HEK293 (cell line): ENCODE results near the gene PATE1.

ENCODE experiments used
- CTCF ChIA-PET: fragments of 350-600 bp; formaldehyde crosslinking; extraction: SDS; loops from one replicate; lab custom pipeline; 2021; ENCODE audit warnings: antibody characterized with exemption; lab: Yijun Ruan, JAX
- POLR2A ChIA-PET: fragments of 300-600 bp; formaldehyde crosslinking; extraction: SDS; loops from one replicate; lab custom pipeline; 2020; ENCODE audit warnings: antibody characterized with exemption, inconsistent platforms; lab: Yijun Ruan, JAX
- H3K27ac ChIP-seq: fragments of 200-500 bp; sonication (Bioruptor generic); 2 replicates; pipeline ENCODE4 v1.5.1; 2014; ENCODE audit warnings: low read depth, low read length, control low read depth, inconsistent platforms; ENCODE audit errors: extremely low read depth
- H3K36me3 ChIP-seq, 2 experiments: fragments of 200-500 bp in 1 of 2; sonication (Bioruptor generic) in 1 of 2; 1 replicate in 1 of 2; 2 replicates in 1 of 2; pipeline ENCODE4 v1.5.1; 2014 to 2017; ENCODE audit warnings: inconsistent platforms in 2 of 2, low read length in 2 of 2; ENCODE audit not compliant: control insufficient read depth in 2 of 2, insufficient read depth in 1 of 2
- H3K4me1 ChIP-seq: fragments of 200-500 bp; sonication (Bioruptor generic); 2 replicates; pipeline ENCODE4 v1.5.1; 2014; ENCODE audit warnings: mild to moderate bottlenecking, low read length, inconsistent platforms; ENCODE audit not compliant: control insufficient read depth, insufficient read depth
- H3K4me3 ChIP-seq: 2 replicates; pipeline ENCODE4 v1.5.1; 2011; ENCODE audit warnings: low read depth, mild to moderate bottlenecking, control low read depth, low read length, moderate library complexity
- H3K9me3 ChIP-seq: fragments of 200-500 bp; sonication (Bioruptor generic); 2 replicates; pipeline ENCODE4 v1.5.1; 2014; ENCODE audit warnings: low read depth, low read length, inconsistent platforms; ENCODE audit not compliant: control insufficient read depth, insufficient read depth
- BCL6B ChIP-seq: fragments of 450-650 bp; formaldehyde crosslinking; IDR thresholded peaks from 2 replicates; pipeline ENCODE4 v1.5.1; 2017; ENCODE audit warnings: missing biosample characterization, missing genetic modification characterization
- ELK4 ChIP-seq: IDR thresholded peaks from 2 replicates; pipeline ENCODE4 v1.6.1; 2011; ENCODE audit warnings: mild to moderate bottlenecking, low read depth, low read length, borderline replicate concordance
- FEZF1 ChIP-seq: fragments of 450-650 bp; formaldehyde crosslinking; IDR thresholded peaks from 2 replicates; pipeline ENCODE4 v1.5.1; 2016; ENCODE audit warnings: missing biosample characterization, missing genetic modification characterization
- GLIS1 ChIP-seq: fragments of 450-650 bp; formaldehyde crosslinking; IDR thresholded peaks from 2 replicates; pipeline ENCODE4 v1.5.1; 2016; ENCODE audit warnings: missing biosample characterization, missing genetic modification characterization
- MEIS1 ChIP-seq: sonication (generic); formaldehyde crosslinking; IDR thresholded peaks from 2 replicates; pipeline ENCODE4 v1.8.1; 2022; ENCODE audit warnings: missing genetic modification reagents, mild to moderate bottlenecking, borderline replicate concordance
- OSR2 ChIP-seq: fragments of 450-650 bp; formaldehyde crosslinking; IDR thresholded peaks from 2 replicates; pipeline ENCODE4 v1.5.1; 2016; ENCODE audit warnings: missing biosample characterization, missing genetic modification characterization
- PATZ1 ChIP-seq: fragments of 450-650 bp; formaldehyde crosslinking; IDR thresholded peaks from 2 replicates; pipeline ENCODE4 v1.5.1; 2016; ENCODE audit warnings: missing biosample characterization, missing genetic modification characterization
- PRDM2 ChIP-seq: fragments of 450-650 bp; formaldehyde crosslinking; IDR thresholded peaks from 2 replicates; pipeline ENCODE4 v1.5.1; 2016; ENCODE audit warnings: missing biosample characterization, missing genetic modification characterization, borderline replicate concordance
- SALL2 ChIP-seq: fragments of 450-650 bp; formaldehyde crosslinking; IDR thresholded peaks from 2 replicates; pipeline ENCODE4 v1.5.0; 2017; ENCODE audit warnings: missing biosample characterization, mild to moderate bottlenecking, missing genetic modification characterization, borderline replicate concordance
- TCF7L2 ChIP-seq: IDR thresholded peaks from 2 replicates; pipeline ENCODE4 v1.6.1; 2011; ENCODE audit warnings: low read depth, mild to moderate bottlenecking, inconsistent platforms, low read length, moderate library complexity, borderline replicate concordance
- ZBTB21 ChIP-seq: fragments of 450-650 bp; formaldehyde crosslinking; IDR thresholded peaks from 2 replicates; pipeline ENCODE4 v1.5.1; 2017; ENCODE audit warnings: missing biosample characterization, missing genetic modification characterization
- ZFP69B ChIP-seq: fragments of 450-650 bp; formaldehyde crosslinking; IDR thresholded peaks from 2 replicates; pipeline ENCODE4 v1.5.1; 2016; ENCODE audit warnings: missing biosample characterization, missing genetic modification characterization
- ZNF114 ChIP-seq: fragments of 450-650 bp; formaldehyde crosslinking; IDR thresholded peaks from 2 replicates; pipeline ENCODE4 v1.5.0; 2017; ENCODE audit warnings: missing biosample characterization, missing genetic modification characterization
- ZNF121 ChIP-seq: fragments of 450-650 bp; formaldehyde crosslinking; IDR thresholded peaks from 2 replicates; pipeline ENCODE4 v1.5.1; 2016; ENCODE audit warnings: missing biosample characterization, missing genetic modification characterization
- ZNF174 ChIP-seq: fragments of 450-650 bp; formaldehyde crosslinking; IDR thresholded peaks from 2 replicates; pipeline ENCODE4 v1.5.0; 2017; ENCODE audit warnings: missing biosample characterization, mild to moderate bottlenecking, missing genetic modification characterization
- ZNF19 ChIP-seq: fragments of 450-650 bp; formaldehyde crosslinking; IDR thresholded peaks from 2 replicates; pipeline ENCODE4; 2016; ENCODE audit warnings: missing biosample characterization, missing genetic modification characterization, low read depth
- ZNF404 ChIP-seq: fragments of 450-650 bp; formaldehyde crosslinking; IDR thresholded peaks from 2 replicates; pipeline ENCODE4 v1.5.1; 2017; ENCODE audit warnings: missing biosample characterization, missing genetic modification characterization
- ZNF548 ChIP-seq: fragments of 450-650 bp; formaldehyde crosslinking; IDR thresholded peaks from 2 replicates; pipeline ENCODE4 v1.5.1; 2016; ENCODE audit warnings: missing biosample characterization, missing genetic modification characterization
- ZNF701 ChIP-seq: fragments of 450-650 bp; formaldehyde crosslinking; IDR thresholded peaks from 2 replicates; pipeline ENCODE4 v1.5.1; 2016; ENCODE audit warnings: missing biosample characterization, missing genetic modification characterization

PATE1 gene

GRCh38 chr11:125773516-125773915, 27.4 kb downstream of the PATE1 start:
- no peak overlapping the region for H3K27ac ChIP-seq
- no peak overlapping the region for H3K4me3 ChIP-seq
- TF ChIP-seq FEZF1 (tag by site-specific recombination) (no peak), ZNF404 (no peak), PATZ1 (tag by site-specific recombination) (no peak), MEIS1 (CRISPR knock-in tag) (no peak), TCF7L2 (no peak), BCL6B (no peak), ZNF548 (tag by site-specific recombination) (no peak)
- CTCF ChIA-PET: no interaction called here
- H3K9me3 ChIP-seq: no peaks in the 10 kb centered on the region
- no peaks in the 10 kb centered on the region for H3K36me3 ChIP-seq
- POLR2A ChIA-PET: no interaction called here
- H3K4me1 ChIP-seq: no peaks in the 10 kb centered on the region

GRCh38 chr11:125777309-125777708, 31.2 kb downstream of the PATE1 start:
- ChIA-PET POLR2A (no interaction called here), CTCF (interaction anchor here (0.5 kb wide), 1 partner anchor 98 kb away, joined by 3 read pairs; no protein-coding TSS in a partner anchor)
- Histone ChIP-seq H3K9me3 (no peaks in the 10 kb centered on the region), H3K4me1 (no peaks in the 10 kb centered on the region), H3K36me3 (no peaks in the 10 kb centered on the region), H3K4me3 (no peak overlapping the region), H3K27ac (no peak overlapping the region)
- TF ChIP-seq ZNF19 (tag by site-specific recombination) (no peak), OSR2 (tag by site-specific recombination) (no peak), FEZF1 (tag by site-specific recombination) (no peak), ZNF121 (no peak), ZFP69B (no peak), SALL2 (tag by site-specific recombination) (no peak), ELK4 (no peak), ZNF114 (no peak), PRDM2 (tag by site-specific recombination) (no peak), ZNF174 (tag by site-specific recombination) (no peak), ZBTB21 (no peak), GLIS1 (tag by site-specific recombination) (no peak), ZNF701 (tag by site-specific recombination) (no peak)
